C4-2B (cell line): ENCODE results near the gene C11orf54.

Experiments
- CTCF ChIP-seq: fragments of 450-650 bp; conservative IDR thresholded peaks from 2 replicates; pipeline ENCODE4 v1.5.1; 2017; ENCODE audit warnings: mild to moderate bottlenecking
- ZFX ChIP-seq: fragments of 450-650 bp; IDR thresholded peaks from 2 replicates; pipeline ENCODE4 v1.6.1; 2017

- TF ChIP-seq CTCF: no peak
- no peak for TF ChIP-seq ZFX
These were observed 31.2 kb upstream of the C11orf54 start for GRCh38 chr11:93710239-93710638.
